Measurements from ENCODE around the gene EXOC2.
"Not testable (repeated sequence)": the region's sequence is repeated elsewhere in the genome, so short reads cannot be mapped to it uniquely, and the experiment has no call there.

Gene EXOC2

GRCh38 chr6:633611-634010, 59.3 kb downstream of the EXOC2 start:
- DNase-seq, result no peak

GRCh38 chr6:628766-629165, 64.2 kb downstream of the EXOC2 start:
- DNase-seq, result no peak

GRCh38 chr6:626236-626635, 66.7 kb downstream of the EXOC2 start:
- DNase-seq, result no peak

GRCh38 chr6:624979-625378, 68.0 kb downstream of the EXOC2 start:
- DNase-seq, result no peak

- DNase-seq, result no peak
Observed at GRCh38 chr6:622462-622861, 70.5 kb downstream of the EXOC2 start.

GRCh38 chr6:621931-622330, 71.0 kb downstream of the EXOC2 start:
- DNase-seq, result no peak

GRCh38 chr6:620950-621349, 72.0 kb downstream of the EXOC2 start:
- no peak for DNase-seq

GRCh38 chr6:620166-620565, 72.8 kb downstream of the EXOC2 start:
- no peak for DNase-seq

GRCh38 chr6:617456-618100, 75.4 kb downstream of the EXOC2 start:
- peak; percentile 17 for DNase-seq

- DNase-seq, result no peak
Observed at GRCh38 chr6:613981-614380, 79.0 kb downstream of the EXOC2 start.

- no peak for DNase-seq
Observed at GRCh38 chr6:611928-612327, 81.0 kb downstream of the EXOC2 start.

GRCh38 chr6:610882-611281, 82.1 kb downstream of the EXOC2 start:
- DNase-seq, result no peak

GRCh38 chr6:609905-610304, 83.0 kb downstream of the EXOC2 start:
- DNase-seq, result no peak

GRCh38 chr6:606829-607379, 86.0 kb downstream of the EXOC2 start:
- no peak for DNase-seq

GRCh38 chr6:605895-606294, 87.0 kb downstream of the EXOC2 start:
- DNase-seq, result not testable (repeated sequence)

GRCh38 chr6:604579-604978, 88.4 kb downstream of the EXOC2 start:
- no peak for DNase-seq

GRCh38 chr6:603265-603664, 89.7 kb downstream of the EXOC2 start:
- DNase-seq, result no peak

- DNase-seq, result no peak
Observed at GRCh38 chr6:599576-600448, 93.1 kb downstream of the EXOC2 start.

- no peak for DNase-seq
Observed at GRCh38 chr6:593907-594212, 99.1 kb downstream of the EXOC2 start.

GRCh38 chr6:593139-593906, 99.6 kb downstream of the EXOC2 start:
- peak; percentile 21 for DNase-seq

- DNase-seq, result no peak
Observed at GRCh38 chr6:589090-589489, 103.8 kb downstream of the EXOC2 start.

GRCh38 chr6:586553-586952, 106.4 kb downstream of the EXOC2 start:
- no peak for DNase-seq

GRCh38 chr6:583635-584034, 109.3 kb downstream of the EXOC2 start:
- no peak for DNase-seq

GRCh38 chr6:583116-583515, 109.8 kb downstream of the EXOC2 start:
- no peak for DNase-seq

All from SHP77 treated with DMSO at 0.1 percent for 48 hours (cell line).